Uterus (tissue), 2 donors: ENCODE data around the gene KLRF2.

Source experiments
- CTCF ChIP-seq, 4 experiments: fragments of 200-600 bp in 2 of 4; fragments of 450-650 bp in 2 of 4; sonication (generic) in 2 of 4; IDR thresholded peaks; one replicate each; pipeline ENCODE4 v1.5.1; 2016 to 2019; ENCODE audit warnings: antibody characterized with exemption in 4 of 4, mild to moderate bottlenecking in 2 of 4, moderate library complexity in 1 of 4
- POLR2A ChIP-seq, 2 donors: fragments of 450-650 bp; IDR thresholded peaks; one replicate each; pipeline ENCODE4 v1.6.1; 2016; ENCODE audit warnings: antibody characterized with exemption in 2 of 2, mild to moderate bottlenecking in 1 of 2, moderate library complexity in 1 of 2

DNA sequence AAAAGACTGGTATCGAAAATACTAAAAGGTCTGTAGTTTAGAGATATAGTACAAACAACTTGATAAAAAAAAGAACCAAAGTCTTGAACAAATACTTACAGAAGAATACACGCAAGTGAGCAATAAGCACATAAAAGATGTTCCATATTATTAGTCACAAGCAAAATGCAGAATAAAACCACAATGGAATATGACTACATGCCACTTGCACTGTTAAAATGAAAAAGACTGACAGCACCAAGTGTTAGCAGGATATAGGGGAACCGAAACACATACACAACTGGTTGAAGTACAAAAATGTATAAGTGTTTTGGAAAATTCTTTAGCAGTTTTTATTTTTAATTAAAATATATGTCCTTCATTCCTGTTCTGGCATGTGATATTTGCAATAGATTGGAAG is 47.3 kb downstream of the KLRF2 start:
- no peak for TF ChIP-seq CTCF (IDR thresholded peaks at IDR 0.05)
- TF ChIP-seq POLR2A (IDR thresholded peaks at IDR 0.05): no peak
